ENCODE data around the gene CDKN1C.

The CDKN1C gene

GRCh38 chr11:2869561-2870427, 15.8 kb downstream of the CDKN1C start:
- no peak for DNase-seq (ENCODE audit: low read depth)

- no peak for DNase-seq (ENCODE audit: low read depth)
Observed at GRCh38 chr11:2869134-2869526, 16.4 kb downstream of the CDKN1C start.

GRCh38 chr11:2868506-2869133, 17.0 kb downstream of the CDKN1C start:
- DNase-seq (ENCODE audit: low read depth): no peak

- DNase-seq (ENCODE audit: low read depth): no peak
Observed at GRCh38 chr11:2867722-2868505, 17.7 kb downstream of the CDKN1C start.

GRCh38 chr11:2867142-2867541, 18.4 kb downstream of the CDKN1C start:
- DNase-seq (ENCODE audit: low read depth): no peak

GRCh38 chr11:2865922-2866577, 19.5 kb downstream of the CDKN1C start:
- DNase-seq (ENCODE audit: low read depth): no peak

- no peak for DNase-seq (ENCODE audit: low read depth)
Observed at GRCh38 chr11:2864901-2865300, 20.7 kb downstream of the CDKN1C start.

GRCh38 chr11:2863276-2863618, 22.3 kb downstream of the CDKN1C start:
- no peak for DNase-seq (ENCODE audit: low read depth)

GRCh38 chr11:2862395-2863275, 22.9 kb downstream of the CDKN1C start:
- no peak for DNase-seq (ENCODE audit: low read depth)

GRCh38 chr11:2860636-2861035, 24.9 kb downstream of the CDKN1C start:
- DNase-seq (ENCODE audit: low read depth): no peak

- DNase-seq (ENCODE audit: low read depth): no peak
Observed at GRCh38 chr11:2859699-2860037, 25.9 kb downstream of the CDKN1C start.

GRCh38 chr11:2858995-2859698, 26.4 kb downstream of the CDKN1C start:
- no peak for DNase-seq (ENCODE audit: low read depth)

- DNase-seq (ENCODE audit: low read depth): no peak
Observed at GRCh38 chr11:2857918-2858317, 27.7 kb downstream of the CDKN1C start.

- no peak for DNase-seq (ENCODE audit: low read depth)
Observed at GRCh38 chr11:2857276-2857675, 28.3 kb downstream of the CDKN1C start.

- DNase-seq (ENCODE audit: low read depth): no peak
Observed at GRCh38 chr11:2855162-2855561, 30.4 kb downstream of the CDKN1C start.

GRCh38 chr11:2853997-2854560, 31.5 kb downstream of the CDKN1C start:
- DNase-seq (ENCODE audit: low read depth): no peak

- no peak for DNase-seq (ENCODE audit: low read depth)
Observed at GRCh38 chr11:2853401-2853800, 32.2 kb downstream of the CDKN1C start.

GRCh38 chr11:2849994-2850770, 35.4 kb downstream of the CDKN1C start:
- no peak for DNase-seq (ENCODE audit: low read depth)

GRCh38 chr11:2848497-2848896, 37.1 kb downstream of the CDKN1C start:
- no peak for DNase-seq (ENCODE audit: low read depth)

GRCh38 chr11:2847561-2847960, 38.0 kb downstream of the CDKN1C start:
- DNase-seq (ENCODE audit: low read depth): no peak

Measured in fibroblast of the conjunctiva (primary cell).